HG03342 (cell line): Measurements from ENCODE around the gene TRABD2B.

Experiments used
- ATAC-seq: cut with Tn5 transposase; IDR thresholded peaks from one replicate; pipeline ENCODE4 v1.9.1; 2021; ENCODE audit warnings: mild to moderate bottlenecking, moderate library complexity; ENCODE audit not compliant: unreplicated experiment

Gene TRABD2B

DNA sequence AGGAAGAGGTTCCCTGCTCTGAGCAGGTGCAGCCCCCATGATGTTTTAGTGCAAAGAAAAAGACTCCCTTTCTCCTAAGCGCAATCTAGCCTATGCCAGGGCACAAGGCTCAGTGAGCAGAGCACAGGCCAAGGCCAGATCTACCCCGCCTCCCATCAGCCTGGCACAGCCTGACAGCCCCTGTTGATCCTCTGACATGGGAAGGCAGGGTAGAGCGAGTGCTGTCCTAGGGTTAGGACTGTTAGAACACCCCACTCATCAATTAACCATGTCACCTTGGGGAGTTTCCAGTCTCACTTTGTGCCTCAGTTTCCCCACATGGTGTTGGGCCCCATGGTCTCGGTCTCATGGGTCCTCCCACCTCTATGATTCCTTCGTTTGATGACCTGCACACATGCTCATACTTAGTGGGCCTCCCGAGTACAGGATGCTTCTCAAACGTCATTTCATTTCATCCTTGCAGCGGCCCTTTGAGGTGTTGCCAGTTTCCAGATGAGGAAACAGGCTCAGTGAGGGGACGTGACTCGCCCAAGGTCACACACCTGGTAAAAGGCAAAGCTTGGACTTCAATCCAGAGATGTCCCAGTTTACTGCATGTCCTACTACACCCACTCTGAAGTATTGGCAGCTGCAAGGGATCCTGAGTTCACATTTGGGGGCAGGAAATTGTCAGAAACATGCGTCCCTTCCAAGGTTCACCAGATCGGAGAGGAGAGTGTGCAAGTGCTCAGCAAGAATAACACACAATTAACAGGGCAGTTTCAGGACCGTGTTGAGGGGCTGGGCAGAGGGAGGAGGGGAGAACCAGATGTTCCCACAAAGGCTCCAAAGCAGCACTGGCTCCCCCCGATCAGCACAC, 213.3 kb downstream of the TRABD2B start:
- no peak for ATAC-seq

GRCh38 chr1:47782414-47783166, 214.6 kb downstream of the TRABD2B start:
- ATAC-seq: no peak

- no peak for ATAC-seq
These were observed 215.8 kb downstream of the TRABD2B start for GRCh38 chr1:47781171-47781959.

DNA sequence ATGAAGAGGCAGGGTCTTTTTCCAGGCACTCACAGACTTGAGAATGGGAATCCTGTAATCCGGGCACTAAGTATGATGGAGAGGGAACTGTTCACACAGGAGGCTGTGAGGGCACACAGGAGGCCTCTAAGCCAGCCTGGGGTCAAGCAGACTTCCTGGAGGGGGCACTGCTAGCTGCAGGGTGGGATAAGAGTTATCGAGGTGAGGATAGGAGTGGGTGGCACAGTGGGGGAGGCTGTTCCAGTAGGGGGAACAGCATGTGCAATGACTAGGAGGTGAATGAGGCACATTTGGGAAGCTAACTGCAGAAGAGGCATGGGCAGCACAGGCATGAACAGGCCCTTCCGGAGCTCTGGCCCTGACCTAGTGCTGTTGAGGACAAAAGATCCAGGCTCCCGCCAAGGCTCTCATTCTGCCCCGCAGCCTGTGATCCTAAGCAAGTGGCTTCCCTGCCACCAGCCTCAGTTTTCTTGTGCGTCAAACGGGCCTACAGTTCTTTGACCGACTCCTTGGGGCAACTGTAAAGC, 216.7 kb downstream of the TRABD2B start:
- no peak for ATAC-seq

DNA sequence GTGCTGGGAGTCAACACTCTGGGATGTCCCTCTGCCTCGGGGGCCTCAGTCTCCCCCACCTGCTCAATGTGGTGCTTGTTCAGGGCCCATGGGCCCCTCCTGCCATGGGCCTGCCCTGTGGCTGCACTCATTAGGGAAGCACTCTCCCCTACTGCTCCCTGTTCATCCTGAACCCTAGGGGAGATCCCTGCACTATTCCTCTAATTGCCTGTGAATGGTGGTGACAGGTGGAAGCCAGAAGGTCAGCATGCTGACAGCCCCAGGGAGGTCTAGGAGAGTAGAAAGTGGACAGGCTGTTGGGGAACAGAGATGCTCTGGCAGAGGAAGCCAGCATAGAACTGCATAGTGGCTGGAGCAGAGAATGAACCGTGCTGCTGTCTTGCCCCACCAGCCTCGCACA, 217.6 kb downstream of the TRABD2B start:
- ATAC-seq: no peak

GRCh38 chr1:47778280-47778679, 218.9 kb downstream of the TRABD2B start:
- ATAC-seq: no peak

DNA sequence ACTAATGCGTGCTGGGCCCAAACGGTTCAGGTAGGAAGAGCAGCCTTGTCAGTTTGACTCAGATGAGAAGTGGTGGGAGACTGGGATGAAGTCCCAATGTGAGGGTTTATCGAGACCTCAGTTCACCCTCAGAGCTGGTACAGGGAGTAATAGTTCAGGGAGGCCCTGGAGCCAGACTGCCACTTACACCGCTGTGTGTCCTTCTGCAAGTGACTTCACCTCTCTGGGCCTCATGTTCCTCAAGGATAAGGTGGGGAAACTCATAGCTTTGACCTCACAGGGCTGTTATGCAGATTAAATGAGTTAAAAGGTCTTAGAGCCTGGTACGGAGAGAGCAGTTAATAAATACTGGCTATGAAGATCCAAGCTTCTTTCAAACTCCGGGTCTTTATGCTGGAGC, 219.9 kb downstream of the TRABD2B start:
- no peak for ATAC-seq

- ATAC-seq: no peak
These were observed 220.5 kb downstream of the TRABD2B start for GRCh38 chr1:47776667-47777131.

GRCh38 chr1:47774986-47775834, 222.0 kb downstream of the TRABD2B start:
- ATAC-seq: no peak

DNA sequence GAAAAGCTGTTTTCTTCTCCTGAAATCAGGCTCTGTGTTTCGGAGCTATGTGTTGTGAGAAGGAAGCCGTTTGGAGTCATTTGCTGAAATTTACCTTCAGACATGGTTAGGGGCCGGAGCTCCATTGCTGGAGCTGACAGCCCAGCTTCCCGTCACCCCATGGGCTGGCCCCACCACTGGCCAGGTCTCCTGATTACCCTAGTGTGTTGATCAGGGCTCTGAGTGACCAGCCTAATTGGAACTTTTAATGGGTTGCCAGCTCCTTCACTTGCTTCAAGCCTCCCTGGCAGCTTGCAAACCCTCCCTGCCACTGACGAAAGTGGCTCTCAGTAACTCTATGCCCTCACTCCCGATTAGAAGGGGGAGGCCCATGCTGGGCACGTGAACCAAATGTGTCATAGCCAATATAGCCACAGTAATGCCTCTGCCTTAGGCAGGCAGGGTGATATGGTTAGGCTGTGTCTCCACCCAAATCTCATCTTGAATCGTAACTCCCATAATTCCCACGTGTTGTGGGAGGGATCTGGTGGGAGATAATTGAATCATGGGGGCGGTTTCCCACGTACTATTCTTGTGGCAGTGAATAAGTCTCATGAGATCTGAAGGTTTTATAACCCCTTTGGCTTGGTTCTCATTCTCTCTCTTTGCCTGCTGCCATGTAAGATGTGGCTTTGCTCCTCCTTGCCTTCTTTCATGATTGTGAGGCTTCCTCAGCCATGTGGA, 224.1 kb downstream of the TRABD2B start:
- ATAC-seq: no peak

- ATAC-seq: no peak
These were observed 224.9 kb downstream of the TRABD2B start for GRCh38 chr1:47772281-47772680.

DNA sequence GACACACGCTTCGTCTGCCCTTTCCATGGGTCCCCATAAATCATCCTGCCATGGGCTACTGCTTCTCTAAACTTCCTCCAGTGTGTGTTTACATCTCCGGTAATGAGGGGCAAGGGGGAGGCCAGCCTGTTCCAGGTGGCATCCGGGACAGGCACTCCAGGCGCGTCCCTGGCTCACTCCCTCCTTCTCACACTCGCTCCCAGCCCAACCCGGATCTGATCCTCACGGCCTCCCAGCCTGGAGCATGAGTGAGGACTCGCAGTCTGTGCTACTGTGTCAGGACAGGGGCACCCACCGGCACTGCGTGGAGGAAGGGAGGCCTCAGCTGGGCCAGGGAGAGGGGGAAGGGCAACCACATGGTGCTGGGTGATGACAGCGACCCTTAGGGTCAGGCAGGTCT, 225.4 kb downstream of the TRABD2B start:
- ATAC-seq: no peak

DNA sequence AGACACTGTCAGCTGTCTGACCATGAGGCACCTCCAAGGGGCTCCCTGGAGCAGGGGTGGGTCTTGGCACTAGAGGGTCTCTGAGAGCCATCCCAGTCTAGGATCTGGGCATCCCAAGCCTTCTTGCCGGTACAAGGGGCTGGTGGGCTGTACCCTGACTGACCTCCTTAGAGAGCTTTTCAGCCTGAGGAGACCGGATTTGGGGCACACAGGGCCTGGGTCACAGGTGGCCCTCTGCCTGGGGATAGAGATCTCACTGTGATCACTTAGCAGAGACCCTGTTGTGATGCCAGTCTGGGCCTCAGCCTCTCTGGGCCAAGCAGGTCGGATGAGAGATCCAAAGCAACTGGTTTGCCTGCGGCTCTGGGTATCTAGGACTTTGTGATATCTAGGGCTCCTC, 227.2 kb downstream of the TRABD2B start:
- ATAC-seq: no peak

- ATAC-seq: no peak
These were observed 227.9 kb downstream of the TRABD2B start for GRCh38 chr1:47769295-47769694.

DNA sequence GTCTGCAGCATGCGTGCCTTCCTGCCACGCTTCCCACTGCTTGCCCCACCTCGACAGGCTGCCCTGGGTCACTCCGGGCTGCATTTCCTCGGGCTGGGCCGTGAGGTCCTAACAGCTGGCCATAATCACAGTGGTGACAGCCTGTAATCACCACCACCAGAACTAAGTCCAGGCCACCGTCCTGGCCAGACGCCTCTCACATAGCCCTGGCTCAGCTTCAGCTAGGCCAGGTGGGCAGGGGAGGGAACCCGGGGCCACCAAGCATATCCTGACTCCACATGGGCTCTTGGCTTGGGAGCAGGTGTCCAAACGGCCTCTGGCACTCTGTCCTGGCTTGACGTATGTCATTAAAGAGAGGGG, 229.5 kb downstream of the TRABD2B start:
- no peak for ATAC-seq

DNA sequence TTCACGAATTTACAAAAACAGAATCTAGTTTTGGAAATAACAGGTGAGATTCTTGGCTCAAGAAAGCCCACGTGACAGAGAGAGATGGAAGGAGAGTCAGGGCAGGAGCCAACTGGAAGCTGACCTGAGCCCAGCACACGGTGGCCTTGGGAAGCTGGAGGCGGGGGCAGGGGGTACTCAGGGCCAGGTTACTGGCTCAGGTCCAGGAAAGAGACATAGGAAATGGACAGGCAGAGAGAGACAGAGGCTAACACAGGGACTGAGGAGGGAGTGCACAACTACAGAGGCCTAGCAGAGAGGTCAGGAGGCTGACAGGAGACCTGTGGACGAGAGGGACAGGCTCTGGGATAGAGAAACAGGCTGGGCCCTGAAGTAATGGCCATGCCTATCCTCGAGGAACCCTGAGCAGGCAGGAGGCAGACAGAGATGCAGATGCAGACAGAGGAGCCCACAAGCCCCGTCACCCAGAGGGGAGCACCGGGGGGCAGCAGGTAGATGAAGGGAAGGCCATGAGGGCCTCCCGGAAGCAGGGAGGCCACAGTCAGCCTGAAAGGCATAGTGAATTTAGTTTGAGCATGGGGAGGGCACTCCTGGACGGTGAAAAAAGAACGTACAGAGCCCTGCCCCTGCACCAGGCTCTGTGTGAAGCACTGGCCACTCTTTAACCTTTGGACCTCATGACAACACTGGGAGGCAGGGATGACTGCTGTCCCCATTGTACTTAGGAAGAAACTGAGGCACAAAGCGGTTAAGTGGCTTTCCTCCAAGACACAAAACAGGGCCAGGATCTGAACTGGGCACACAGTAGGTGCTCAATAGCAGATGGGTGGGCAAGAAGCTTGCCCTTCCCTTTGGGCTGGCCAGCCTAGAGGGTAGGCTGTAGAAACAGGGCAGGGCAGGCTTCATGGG, 230.1 kb downstream of the TRABD2B start:
- ATAC-seq: no peak

DNA sequence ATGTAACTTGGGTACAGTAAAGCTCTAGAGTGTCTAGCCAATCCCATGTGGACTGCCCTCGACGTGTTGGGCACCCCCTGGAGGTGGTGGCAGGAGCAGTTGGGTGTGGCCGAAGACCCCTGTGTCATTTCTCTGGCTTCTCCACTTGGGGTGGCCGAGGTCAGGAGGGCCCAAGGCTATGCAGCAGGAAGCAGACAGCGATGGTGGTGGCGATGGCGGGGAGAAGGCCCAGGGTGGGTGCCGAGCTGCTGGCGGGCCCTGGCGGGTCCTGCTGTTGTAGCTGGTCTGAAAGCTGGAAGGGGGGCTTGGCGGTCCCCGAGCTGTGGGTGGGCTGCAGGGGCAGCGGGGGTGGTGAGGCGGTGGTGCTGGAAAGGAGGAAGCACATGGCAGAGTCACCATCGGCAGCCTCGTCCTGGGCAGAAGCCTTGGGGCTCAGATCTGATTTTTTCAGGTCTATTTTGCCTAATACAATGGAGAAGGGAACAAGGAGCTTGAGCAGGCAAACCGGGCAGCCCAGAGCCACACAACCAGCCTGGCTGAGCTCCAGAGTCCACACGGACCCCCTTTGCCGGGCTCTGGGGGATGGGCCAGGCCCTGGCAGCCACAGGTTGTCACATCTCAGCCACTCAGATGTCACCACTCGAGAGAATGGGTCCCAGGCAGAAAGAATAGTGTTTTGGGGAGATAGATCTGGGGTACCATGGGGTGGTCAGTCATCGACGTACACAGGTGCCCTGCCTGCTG, 231.3 kb downstream of the TRABD2B start:
- no peak for ATAC-seq

- no peak for ATAC-seq
These were observed 231.9 kb downstream of the TRABD2B start for GRCh38 chr1:47765236-47765635.
